Measurements from ENCODE around the gene RHBDD3.

GRCh38 chr22:29256606-29257325, 11.0 kb downstream of the RHBDD3 start:
- no peak for TF ChIP-seq POLR2A (IDR thresholded peaks at IDR 0.05)
- no peak for TF ChIP-seq CTCF (IDR thresholded peaks at IDR 0.05)
- TF ChIP-seq POLR2AphosphoS5 (IDR thresholded peaks at IDR 0.05): no peak
